SJSA1 (cell line): ENCODE results near the gene UNC5C. TPM values are rescaled to one million over a fixed set of nuclear protein-coding genes. Genes with fewer than 3 reads are reported as not detected.

Source experiments
- DNase-seq, 2 experiments: peaks; one replicate each; pipeline ENCODE4 v3.0.0-alpha.2; 2015 to 2020; ENCODE audit warnings: low spot score in 2 of 2, low read depth in 1 of 2
- H3K27ac ChIP-seq: fragments of 250-450 bp; sonication (Bioruptor Pico); 2 replicates; pipeline ENCODE4 v1.5.1; 2020; ENCODE audit warnings: mild to moderate bottlenecking, moderate library complexity
- H3K27me3 ChIP-seq: fragments of 250-450 bp; sonication (Bioruptor Pico); replicated peaks from 2 replicates; pipeline ENCODE4 v1.5.1; 2020; ENCODE audit warnings: mild to moderate bottlenecking, moderate library complexity
- H3K36me3 ChIP-seq: fragments of 250-450 bp; sonication (Bioruptor Pico); 2 replicates; pipeline ENCODE4 v1.5.1; 2020; ENCODE audit warnings: mild to moderate bottlenecking
- H3K4me1 ChIP-seq: fragments of 250-450 bp; sonication (Bioruptor Pico); replicated peaks from 2 replicates; pipeline ENCODE4 v1.6.1; 2021; ENCODE audit warnings: mild to moderate bottlenecking
- H3K4me3 ChIP-seq: fragments of 250-450 bp; sonication (Bioruptor Pico); 2 replicates; pipeline ENCODE4 v1.5.1; 2020; ENCODE audit warnings: mild to moderate bottlenecking
- H3K9me3 ChIP-seq: fragments of 250-450 bp; sonication (Bioruptor Pico); replicated peaks from 2 replicates; pipeline ENCODE4 v1.5.1; 2020; ENCODE audit warnings: mild to moderate bottlenecking
- total RNA-seq: library from RNA; depleted of rRNA; stranded (reverse); fragments of >200 nt; shearing (Covaris generic); gene quantifications from 2 replicates; pipeline ENCODE4 v1.2.3, GENCODE V29; 2014

The UNC5C gene
- total RNA-seq, 1 experiment from 2014 or later, result 0.03 TPM

- no peak for DNase-seq
- H3K4me1 ChIP-seq, result peaks cover 21% of the 10 kb centered on the region
- no peaks in the 10 kb centered on the region for H3K9me3 ChIP-seq
- H3K27ac ChIP-seq, result no peak overlapping the region
- H3K4me3 ChIP-seq, result no peak overlapping the region
- no peaks in the 10 kb centered on the region for H3K36me3 ChIP-seq
- H3K27me3 ChIP-seq, result no peaks in the 10 kb centered on the region
Measured at GRCh38 chr4:95411371-95412088, 137.2 kb downstream of the UNC5C start.

GRCh38 chr4:95410387-95410977 is 138.3 kb downstream of the UNC5C start:
- no peak for DNase-seq

GRCh38 chr4:95409750-95410149 is 139.0 kb downstream of the UNC5C start:
- Histone ChIP-seq H3K4me3 (no peak overlapping the region), H3K4me1 (peaks cover 8% of the 10 kb centered on the region; the same call in 1 of the 2 replicates), H3K27me3 (no peaks in the 10 kb centered on the region), H3K27ac (no peak overlapping the region), H3K36me3 (no peaks in the 10 kb centered on the region), H3K9me3 (no peaks in the 10 kb centered on the region)
- DNase-seq, result no peak

More at GRCh38 chr4:95410387-95410977, 138.3 kb downstream of the UNC5C start:
- Histone ChIP-seq H3K4me1 (peaks cover 15% of the 10 kb centered on the region), H3K27ac (no peak overlapping the region), H3K9me3 (no peaks in the 10 kb centered on the region), H3K4me3 (no peak overlapping the region), H3K27me3 (no peaks in the 10 kb centered on the region), H3K36me3 (no peaks in the 10 kb centered on the region)

- Histone ChIP-seq H3K9me3 (no peaks in the 10 kb centered on the region), H3K4me1 (peaks cover 8% of the 10 kb centered on the region; the same call in 1 of the 2 replicates), H3K4me3 (no peak overlapping the region), H3K27me3 (no peaks in the 10 kb centered on the region), H3K27ac (no peak overlapping the region), H3K36me3 (no peaks in the 10 kb centered on the region)
- peak in 1 of 2 experiments; percentile 27 for DNase-seq
Measured at GRCh38 chr4:95409127-95409526, 139.6 kb downstream of the UNC5C start.

GRCh38 chr4:95402299-95402698 is 146.5 kb downstream of the UNC5C start:
- H3K36me3 ChIP-seq, result no peaks in the 10 kb centered on the region
- H3K9me3 ChIP-seq, result no peaks in the 10 kb centered on the region
- H3K27me3 ChIP-seq, result no peaks in the 10 kb centered on the region
- DNase-seq, result no peak
- H3K4me1 ChIP-seq, result no peaks in the 10 kb centered on the region
- H3K27ac ChIP-seq, result no peak overlapping the region
- no peak overlapping the region for H3K4me3 ChIP-seq

- DNase-seq, result no peak
- no peaks in the 10 kb centered on the region for H3K4me1 ChIP-seq
- no peak overlapping the region for H3K4me3 ChIP-seq
- no peaks in the 10 kb centered on the region for H3K36me3 ChIP-seq
- no peaks in the 10 kb centered on the region for H3K9me3 ChIP-seq
- no peak overlapping the region for H3K27ac ChIP-seq
- no peaks in the 10 kb centered on the region for H3K27me3 ChIP-seq
Measured at GRCh38 chr4:95398217-95398616, 150.6 kb downstream of the UNC5C start.

GRCh38 chr4:95394752-95395306 is 153.9 kb downstream of the UNC5C start:
- Histone ChIP-seq H3K36me3 (no peaks in the 10 kb centered on the region), H3K27me3 (no peaks in the 10 kb centered on the region), H3K4me3 (no peak overlapping the region), H3K27ac (no peak overlapping the region), H3K9me3 (no peaks in the 10 kb centered on the region), H3K4me1 (no peaks in the 10 kb centered on the region)
- no peak for DNase-seq

- H3K4me3 ChIP-seq, result no peak overlapping the region
- DNase-seq, result no peak
- no peak overlapping the region for H3K27ac ChIP-seq
- no peaks in the 10 kb centered on the region for H3K27me3 ChIP-seq
- no peaks in the 10 kb centered on the region for H3K4me1 ChIP-seq
- no peaks in the 10 kb centered on the region for H3K9me3 ChIP-seq
- H3K36me3 ChIP-seq, result no peaks in the 10 kb centered on the region
Measured at GRCh38 chr4:95393821-95394220, 155.0 kb downstream of the UNC5C start.

- Histone ChIP-seq H3K36me3 (no peaks in the 10 kb centered on the region), H3K4me3 (no peak overlapping the region), H3K4me1 (no peaks in the 10 kb centered on the region), H3K27me3 (no peaks in the 10 kb centered on the region), H3K27ac (no peak overlapping the region), H3K9me3 (no peaks in the 10 kb centered on the region)
- no peak for DNase-seq
Measured at GRCh38 chr4:95388911-95389310, 159.9 kb downstream of the UNC5C start.

- H3K27me3 ChIP-seq, result no peaks in the 10 kb centered on the region
- H3K4me3 ChIP-seq, result no peak overlapping the region
- no peak overlapping the region for H3K27ac ChIP-seq
- H3K36me3 ChIP-seq, result no peaks in the 10 kb centered on the region
- DNase-seq, result no peak
- no peaks in the 10 kb centered on the region for H3K4me1 ChIP-seq
- H3K9me3 ChIP-seq, result no peaks in the 10 kb centered on the region
Measured at GRCh38 chr4:95387719-95388118, 161.1 kb downstream of the UNC5C start.

- no peak overlapping the region for H3K27ac ChIP-seq
- H3K9me3 ChIP-seq, result no peaks in the 10 kb centered on the region
- H3K27me3 ChIP-seq, result no peaks in the 10 kb centered on the region
- H3K4me3 ChIP-seq, result no peak overlapping the region
- H3K36me3 ChIP-seq, result no peaks in the 10 kb centered on the region
- no peak for DNase-seq
- no peaks in the 10 kb centered on the region for H3K4me1 ChIP-seq
Measured at GRCh38 chr4:95386410-95386809, 162.4 kb downstream of the UNC5C start.

- Histone ChIP-seq H3K36me3 (no peaks in the 10 kb centered on the region), H3K9me3 (no peaks in the 10 kb centered on the region), H3K27ac (no peak overlapping the region), H3K27me3 (no peaks in the 10 kb centered on the region), H3K4me1 (no peaks in the 10 kb centered on the region), H3K4me3 (no peak overlapping the region)
- DNase-seq, result no peak
Measured at GRCh38 chr4:95381843-95382580, 166.8 kb downstream of the UNC5C start.

- H3K4me1 ChIP-seq, result no peaks in the 10 kb centered on the region
- no peaks in the 10 kb centered on the region for H3K27me3 ChIP-seq
- no peaks in the 10 kb centered on the region for H3K36me3 ChIP-seq
- no peak overlapping the region for H3K4me3 ChIP-seq
- no peaks in the 10 kb centered on the region for H3K9me3 ChIP-seq
- no peak overlapping the region for H3K27ac ChIP-seq
- no peak for DNase-seq
Measured at GRCh38 chr4:95379633-95380032, 169.1 kb downstream of the UNC5C start.

- Histone ChIP-seq H3K9me3 (no peaks in the 10 kb centered on the region), H3K36me3 (no peaks in the 10 kb centered on the region), H3K4me1 (no peaks in the 10 kb centered on the region), H3K4me3 (no peak overlapping the region), H3K27ac (no peak overlapping the region), H3K27me3 (no peaks in the 10 kb centered on the region)
- DNase-seq, result no peak
Measured at GRCh38 chr4:95377366-95377900, 171.3 kb downstream of the UNC5C start.
